ENCODE results near the gene CSH2. TPM values are rescaled to one million over a fixed set of nuclear protein-coding genes. Genes with fewer than 3 reads are reported as not detected.
A peak's percentile ranks its signal among the peaks of the same experiment; 100 is the strongest.

Gene CSH2
- total and polyA plus RNA-seq, 2 of the 13 experiments (the other 11 are each of a cell fraction or from before 2014, with no cell fraction given), result not detected

GRCh38 chr17:63827002-63827800 is 46.3 kb downstream of the CSH2 start, which contains the start of the genes FTSJ3 and PSMC5 (continued):
- peak; percentile 86 for TF ChIP-seq MXD4 (CRISPR knock-in tag; IDR thresholded peaks at IDR 0.05)
- no peak for TF ChIP-seq HNF1A (IDR thresholded peaks at IDR 0.05; ENCODE audit: low read depth)
- peak; percentile 79 for TF ChIP-seq HNF1A (CRISPR knock-in tag; IDR thresholded peaks at IDR 0.05; ENCODE audit: borderline replicate concordance)
- peak; percentile 71 for TF ChIP-seq TARDBP (CRISPR knock-in tag; IDR thresholded peaks at IDR 0.05)
- peak; percentile 92 for TF ChIP-seq AHR (CRISPR knock-in tag; IDR thresholded peaks at IDR 0.05)
- TF ChIP-seq FUBP1 (CRISPR knock-in tag; IDR thresholded peaks at IDR 0.05; ENCODE audit: borderline replicate concordance), result no peak
- TF ChIP-seq, protein P1, sequence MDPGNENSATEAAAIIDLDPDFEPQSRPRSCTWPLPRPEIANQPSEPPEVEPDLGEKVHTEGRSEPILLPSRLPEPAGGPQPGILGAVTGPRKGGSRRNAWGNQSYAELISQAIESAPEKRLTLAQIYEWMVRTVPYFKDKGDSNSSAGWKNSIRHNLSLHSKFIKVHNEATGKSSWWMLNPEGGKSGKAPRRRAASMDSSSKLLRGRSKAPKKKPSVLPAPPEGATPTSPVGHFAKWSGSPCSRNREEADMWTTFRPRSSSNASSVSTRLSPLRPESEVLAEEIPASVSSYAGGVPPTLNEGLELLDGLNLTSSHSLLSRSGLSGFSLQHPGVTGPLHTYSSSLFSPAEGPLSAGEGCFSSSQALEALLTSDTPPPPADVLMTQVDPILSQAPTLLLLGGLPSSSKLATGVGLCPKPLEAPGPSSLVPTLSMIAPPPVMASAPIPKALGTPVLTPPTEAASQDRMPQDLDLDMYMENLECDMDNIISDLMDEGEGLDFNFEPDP (CRISPR knock-in tag; conservative IDR thresholded peaks at IDR 0.05), result no peak
- TF ChIP-seq ARNT2 (CRISPR knock-in tag; IDR thresholded peaks at IDR 0.05; ENCODE audit: low read depth), result peak; percentile 97
- TF ChIP-seq RERE (CRISPR knock-in tag; IDR thresholded peaks at IDR 0.05; ENCODE audit: low read depth), result no peak
- peak; percentile 48; the same call in 1 of the 2 replicates for TF ChIP-seq ZNF24 (IDR thresholded peaks at IDR 0.05)
- TF ChIP-seq ISL2 (CRISPR knock-in tag; IDR thresholded peaks at IDR 0.05), result peak; percentile 74
